Skeletal muscle tissue (tissue), 4 donors: ENCODE data around the gene MICAL2. TPM values are rescaled to one million over a fixed set of nuclear protein-coding genes. Genes with fewer than 3 reads are reported as not detected.

Experiments
- H3K27ac ChIP-seq: one replicate; pipeline ENCODE4 v1.7.0; 2013; ENCODE audit warnings: mild to moderate bottlenecking, low read depth, low read length, inconsistent platforms
- H3K27me3 ChIP-seq, 3 donors: one replicate each; pipeline ENCODE4 v1.7.0; 2013; ENCODE audit warnings: low read length in 3 of 3; ENCODE audit not compliant: control insufficient read depth in 3 of 3, insufficient read depth in 3 of 3
- H3K36me3 ChIP-seq, 3 donors: one replicate each; pipeline ENCODE4 v1.7.0; 2013; ENCODE audit warnings: low read length in 3 of 3; ENCODE audit not compliant: control insufficient read depth in 3 of 3, insufficient read depth in 3 of 3
- H3K4me1 ChIP-seq, 3 donors: one replicate each; pipeline ENCODE4 v1.7.0; 2013; ENCODE audit warnings: low read length in 3 of 3, mild to moderate bottlenecking in 3 of 3; ENCODE audit not compliant: control insufficient read depth in 3 of 3, insufficient read depth in 3 of 3
- H3K4me3 ChIP-seq, 3 donors: one replicate each; pipeline ENCODE4 v1.7.0; 2013; ENCODE audit warnings: low read length in 3 of 3
- H3K9ac ChIP-seq, 3 donors: one replicate each; pipeline ENCODE4 v1.7.0; 2013; ENCODE audit warnings: low read length in 3 of 3, mild to moderate bottlenecking in 3 of 3, moderate library complexity in 2 of 3, low read depth in 1 of 3
- H3K9me3 ChIP-seq, 3 donors: one replicate each; pipeline ENCODE4 v1.7.0; 2013; ENCODE audit warnings: low read length in 3 of 3; ENCODE audit not compliant: control insufficient read depth in 3 of 3
- total RNA-seq: library from RNA; depleted of rRNA; stranded (reverse); fragments of >200 nt; gene quantifications from one replicate; pipeline ENCODE4 v1.2.3, GENCODE V29; 2014
- donor health status: Osteomylitis.

The MICAL2 gene
- total RNA-seq, 1 donor from 2014 or later, result 35.5 TPM

DNA sequence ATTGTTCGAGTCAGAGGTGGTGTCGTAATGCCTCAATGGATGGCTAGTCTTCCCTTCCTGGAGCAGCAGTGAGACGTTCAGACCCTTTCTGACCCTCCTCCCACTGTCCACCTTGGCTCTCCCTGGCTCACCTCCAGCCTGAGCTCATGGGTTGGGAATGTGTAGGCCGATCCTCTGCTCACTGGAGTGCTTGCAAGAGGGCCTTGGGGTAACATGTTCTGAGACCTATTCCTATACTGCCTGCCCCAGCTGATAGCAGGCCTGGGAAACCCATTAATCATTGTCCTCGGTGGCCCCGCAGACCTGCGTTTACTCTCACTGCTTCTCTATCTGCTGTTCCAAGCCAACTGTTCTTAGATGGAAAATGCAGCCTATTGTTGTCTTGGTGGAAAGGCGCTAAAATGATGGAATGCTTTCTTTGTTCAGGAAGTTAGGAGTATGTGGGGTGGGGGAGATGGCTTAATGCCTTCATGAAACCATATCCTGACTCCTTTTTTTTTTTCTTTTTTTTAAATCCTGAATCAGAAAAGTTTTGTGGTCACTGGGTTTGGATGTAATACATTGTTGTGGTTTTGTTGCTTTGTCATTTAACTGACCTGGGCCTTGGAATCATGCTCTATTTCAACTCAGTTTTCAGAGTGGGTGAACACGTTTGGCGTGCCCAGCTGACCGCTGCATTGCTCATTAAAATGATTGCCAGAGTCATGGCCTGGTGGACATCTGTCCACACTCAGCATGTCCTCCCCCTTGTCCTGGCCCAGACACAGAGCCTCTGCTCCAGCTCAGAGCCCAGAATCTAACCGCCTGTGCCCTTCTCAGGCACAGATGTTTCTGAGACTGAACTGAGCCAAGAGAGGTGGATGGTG lies 72.5 kb downstream of the MICAL2 start:
- peak overlapping the region; percentile 37 for H3K27ac ChIP-seq
- no peaks in the 10 kb centered on the region for H3K9me3 ChIP-seq
- H3K36me3 ChIP-seq, result no peaks in the 10 kb centered on the region
- peaks cover 18 to 33% (median 21%) of the 10 kb centered on the region in 3 donors for H3K4me1 ChIP-seq
- no peak overlapping the region for H3K4me3 ChIP-seq
- no peak overlapping the region for H3K9ac ChIP-seq
- H3K27me3 ChIP-seq, result no peaks in the 10 kb centered on the region

DNA sequence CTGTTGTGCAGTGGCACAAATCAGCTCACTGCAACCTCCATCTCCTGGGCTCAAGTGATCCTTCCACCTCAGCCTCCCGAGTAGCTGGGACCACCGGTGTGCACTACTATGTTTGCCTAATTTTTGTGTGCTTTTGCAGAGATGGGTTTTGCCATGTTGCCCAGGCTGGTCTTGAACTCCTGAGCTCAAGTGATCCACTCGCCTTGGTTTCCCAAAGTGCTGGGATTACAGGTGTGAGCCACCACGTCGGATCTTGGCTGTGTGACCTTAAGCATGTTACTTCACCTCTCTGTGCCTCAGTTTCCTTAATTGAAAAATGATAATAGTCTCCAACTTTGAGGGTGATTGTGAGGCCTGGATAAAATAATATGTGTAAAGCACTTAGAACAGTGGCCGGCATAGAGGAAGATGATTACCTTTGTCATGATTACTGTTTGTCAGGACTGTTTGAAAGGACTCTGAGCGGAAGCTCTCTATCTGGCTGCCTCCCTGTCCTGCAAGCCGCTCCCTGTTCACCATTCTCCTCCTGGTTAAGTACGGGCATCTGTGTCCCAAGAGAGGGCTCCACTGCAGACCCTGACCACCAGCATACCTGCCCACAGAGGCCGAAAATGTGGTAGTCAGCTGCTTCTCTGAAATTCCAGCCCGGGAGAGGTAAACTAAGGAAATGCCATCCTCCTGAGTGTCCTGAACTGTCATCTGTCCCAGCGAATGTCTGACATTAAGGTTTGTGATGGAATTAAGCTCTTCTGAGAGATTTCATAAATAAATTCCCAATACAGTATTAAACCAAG lies 73.6 kb downstream of the MICAL2 start:
- H3K9me3 ChIP-seq, result no peaks in the 10 kb centered on the region
- H3K9ac ChIP-seq, result no peak overlapping the region
- no peaks in the 10 kb centered on the region for H3K36me3 ChIP-seq
- peaks cover 18 to 31% (median 20%) of the 10 kb centered on the region in 3 donors for H3K4me1 ChIP-seq
- H3K4me3 ChIP-seq, result no peak overlapping the region
- no peaks in the 10 kb centered on the region for H3K27me3 ChIP-seq
- H3K27ac ChIP-seq, result no peak overlapping the region

- Histone ChIP-seq H3K27me3 (no peaks in the 10 kb centered on the region), H3K9ac (no peak overlapping the region), H3K27ac (no peak overlapping the region), H3K36me3 (no peaks in the 10 kb centered on the region), H3K4me3 (no peak overlapping the region), H3K9me3 (no peaks in the 10 kb centered on the region), H3K4me1 (peaks cover 14 to 24% (median 15%) of the 10 kb centered on the region in 3 donors)
These were observed 74.3 kb downstream of the MICAL2 start for GRCh38 chr11:12184699-12185098.

- Histone ChIP-seq H3K36me3 (no peaks in the 10 kb centered on the region), H3K9ac (no peak overlapping the region), H3K4me1 (peaks cover 12 to 20% (median 15%) of the 10 kb centered on the region in 3 donors), H3K27me3 (no peaks in the 10 kb centered on the region), H3K9me3 (no peaks in the 10 kb centered on the region), H3K4me3 (no peak overlapping the region), H3K27ac (no peak overlapping the region)
These were observed 74.8 kb downstream of the MICAL2 start for GRCh38 chr11:12185106-12185690.

DNA sequence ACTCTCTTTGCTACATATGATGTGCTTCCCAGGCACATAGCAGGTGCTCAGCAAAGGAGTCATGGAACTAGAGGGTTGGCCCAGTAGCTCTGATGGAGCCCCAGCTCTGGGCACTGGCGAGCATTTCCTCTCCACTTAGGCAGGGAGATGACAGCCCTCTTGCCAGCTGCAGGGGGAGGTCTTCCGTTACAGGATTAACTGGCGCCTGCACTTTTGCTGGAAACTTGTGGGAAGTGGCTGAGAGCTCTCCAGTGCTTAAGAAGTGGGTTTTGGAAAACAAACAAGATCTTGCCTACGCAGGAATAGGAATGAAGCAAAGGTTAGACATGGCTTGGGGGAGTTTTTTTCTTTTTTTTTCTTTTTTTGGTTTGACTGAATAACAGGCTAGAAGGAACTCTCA lies 75.5 kb downstream of the MICAL2 start:
- Histone ChIP-seq H3K9me3 (no peaks in the 10 kb centered on the region), H3K4me1 (peaks cover 12 to 20% (median 15%) of the 10 kb centered on the region in 3 donors), H3K4me3 (no peak overlapping the region), H3K27ac (no peak overlapping the region), H3K9ac (no peak overlapping the region), H3K27me3 (no peaks in the 10 kb centered on the region), H3K36me3 (no peaks in the 10 kb centered on the region)

GRCh38 chr11:12186701-12187100 lies 76.3 kb downstream of the MICAL2 start:
- no peak overlapping the region for H3K9ac ChIP-seq
- H3K4me1 ChIP-seq, result peaks cover 12 to 20% (median 15%) of the 10 kb centered on the region in 3 donors
- no peak overlapping the region for H3K27ac ChIP-seq

DNA sequence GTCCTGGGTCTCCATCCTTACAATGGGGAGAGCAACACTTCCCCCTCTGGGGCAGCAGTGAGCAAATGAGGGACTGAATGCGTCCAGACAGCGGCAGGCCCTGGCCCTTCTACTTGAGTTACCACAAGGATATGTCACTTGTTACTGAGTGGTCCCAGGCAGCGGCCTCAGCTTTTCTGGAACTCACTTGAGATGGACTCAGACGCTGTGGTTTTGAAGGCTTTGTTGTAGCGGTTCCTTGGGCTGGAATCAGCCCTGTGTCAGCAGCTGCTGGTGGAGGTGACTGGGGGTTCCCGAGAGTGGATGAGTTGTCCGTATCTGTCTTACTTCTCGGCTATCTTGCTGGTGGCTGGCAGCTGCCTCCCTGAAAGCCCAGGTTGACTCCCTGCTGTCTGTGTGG lies 77.0 kb downstream of the MICAL2 start:
- no peaks in the 10 kb centered on the region for H3K36me3 ChIP-seq
- H3K27me3 ChIP-seq, result no peaks in the 10 kb centered on the region
- no peaks in the 10 kb centered on the region for H3K9me3 ChIP-seq
- H3K4me3 ChIP-seq, result no peak overlapping the region
- no peak overlapping the region for H3K9ac ChIP-seq
- H3K27ac ChIP-seq, result no peak overlapping the region
- peaks cover 12 to 19% (median 15%) of the 10 kb centered on the region in 3 donors for H3K4me1 ChIP-seq

More at GRCh38 chr11:12186701-12187100, 76.3 kb downstream of the MICAL2 start:
- H3K36me3 ChIP-seq, result no peaks in the 10 kb centered on the region
- H3K9me3 ChIP-seq, result no peaks in the 10 kb centered on the region
- H3K27me3 ChIP-seq, result no peaks in the 10 kb centered on the region
- H3K4me3 ChIP-seq, result no peak overlapping the region

GRCh38 chr11:12188548-12189317 lies 78.3 kb downstream of the MICAL2 start:
- peaks cover 0 to 9% (median 2%) of the 10 kb centered on the region in 3 donors for H3K4me1 ChIP-seq
- H3K9ac ChIP-seq, result no peak overlapping the region
- H3K27ac ChIP-seq, result no peak overlapping the region

GRCh38 chr11:12189543-12190235 lies 79.3 kb downstream of the MICAL2 start:
- Histone ChIP-seq H3K9me3 (no peaks in the 10 kb centered on the region), H3K4me1 (peaks cover 0 to 12% (median 2%) of the 10 kb centered on the region in 3 donors), H3K27me3 (no peaks in the 10 kb centered on the region), H3K27ac (no peak overlapping the region), H3K9ac (no peak overlapping the region), H3K36me3 (no peaks in the 10 kb centered on the region), H3K4me3 (no peak overlapping the region)

More at GRCh38 chr11:12188548-12189317, 78.3 kb downstream of the MICAL2 start:
- Histone ChIP-seq H3K4me3 (no peak overlapping the region), H3K9me3 (no peaks in the 10 kb centered on the region), H3K27me3 (no peaks in the 10 kb centered on the region), H3K36me3 (no peaks in the 10 kb centered on the region)
